Measurements from ENCODE around the gene FAM229B. TPM values are rescaled to one million over a fixed set of nuclear protein-coding genes. Genes with fewer than 3 reads are reported as not detected.
"Not testable (repeated sequence)": the region's sequence is repeated elsewhere in the genome, so short reads cannot be mapped to it uniquely, and the experiment has no call there.

FAM229B gene
- total RNA-seq, 2 donors from 2014 or later: 23.3 to 29.6 TPM

DNA sequence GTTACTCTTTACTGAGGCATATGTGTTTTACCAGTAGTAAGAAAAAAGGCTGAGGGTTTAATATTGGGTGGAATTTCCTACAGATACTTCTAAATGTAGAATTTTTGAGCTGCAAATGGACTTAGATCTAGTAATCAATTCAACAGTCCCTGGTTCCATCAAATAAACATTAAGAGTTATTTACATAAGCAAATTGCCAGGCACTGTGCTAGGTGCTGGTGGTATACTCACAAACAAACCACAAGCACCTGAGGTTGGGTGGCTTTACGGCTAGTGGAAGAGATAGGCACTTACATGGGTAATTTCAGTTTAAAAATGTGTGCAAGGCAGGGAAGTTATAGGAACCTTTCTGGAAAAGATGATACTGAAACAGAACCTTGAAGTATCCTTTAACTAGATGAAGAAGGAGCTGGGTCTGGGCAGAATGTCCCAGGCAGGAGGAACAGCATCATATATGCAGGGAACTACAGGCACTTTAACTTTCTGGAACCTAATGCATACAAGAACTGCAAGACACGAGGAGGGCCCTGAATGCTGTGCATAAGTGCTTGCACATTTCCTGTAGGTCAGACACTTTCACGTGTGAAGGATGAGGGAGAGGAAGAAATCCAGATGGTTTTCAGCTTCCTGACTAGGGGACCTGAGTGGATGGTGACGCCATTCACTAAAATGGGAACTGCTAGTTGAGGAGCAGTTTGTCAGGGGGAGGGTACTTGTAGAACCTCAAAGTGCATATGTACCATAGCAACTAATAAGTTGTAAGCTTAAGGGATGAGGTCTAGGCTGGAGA lies 29.0 kb upstream of the FAM229B start:
- no peak for DNase-seq (ENCODE audit: low spot score)
- intact Hi-C loops (cut with DNase I): no loop called here

DNA sequence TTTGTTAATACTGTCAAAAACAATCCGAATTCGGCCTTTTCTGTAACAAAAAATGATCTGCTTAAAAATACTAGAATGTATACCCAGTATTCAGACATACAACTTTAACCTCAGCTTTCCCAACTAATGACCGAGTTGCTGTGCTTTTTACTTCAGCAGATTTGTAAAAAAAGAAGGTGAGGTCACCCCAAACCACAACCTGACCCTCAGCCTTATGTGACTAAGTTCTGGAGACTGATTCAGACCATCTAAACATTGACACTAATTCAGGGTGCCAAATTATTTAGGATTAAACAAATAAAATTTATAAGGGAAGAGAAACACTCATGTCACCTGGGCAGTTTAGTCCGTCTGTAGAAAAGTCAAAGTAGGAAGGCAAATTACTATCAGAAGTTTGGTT lies 25.8 kb upstream of the FAM229B start:
- intact Hi-C loops (cut with DNase I): no loop called here
- DNase-seq (ENCODE audit: low spot score): no peak

- DNase-seq (ENCODE audit: low spot score): no peak
- intact Hi-C loops (cut with DNase I): no loop called here
Measured at GRCh38 chr6:112062966-112063365, 24.4 kb upstream of the FAM229B start.

- intact Hi-C loops (cut with DNase I): no loop called here
- DNase-seq (ENCODE audit: low spot score): no peak
Measured at GRCh38 chr6:112065426-112065986, 21.9 kb upstream of the FAM229B start.

- intact Hi-C loops (cut with DNase I): no loop called here
- DNase-seq (ENCODE audit: low spot score): no peak
Measured at GRCh38 chr6:112066606-112067005, 20.8 kb upstream of the FAM229B start.

DNA sequence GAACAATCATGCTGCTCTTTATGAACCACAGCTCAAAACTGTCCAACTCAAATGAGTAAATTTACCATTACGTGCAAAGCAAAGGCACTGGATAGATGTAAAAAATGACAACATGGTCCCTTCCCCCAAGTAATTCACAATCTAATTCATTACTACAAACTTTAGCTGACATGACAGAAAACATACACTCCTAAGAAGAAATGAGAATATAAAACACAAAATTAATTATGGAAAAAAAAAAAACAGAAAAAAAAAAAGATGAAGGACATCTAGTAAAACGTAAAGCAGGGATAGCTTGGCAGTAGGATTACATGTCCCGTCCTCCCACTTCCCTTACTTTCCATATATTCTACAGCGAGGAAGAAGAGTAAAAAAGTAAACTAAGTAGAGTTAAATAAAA lies 5.8 kb upstream of the FAM229B start:
- DNase-seq (ENCODE audit: low spot score): no peak
- intact Hi-C loops (cut with DNase I): no loop called here

GRCh38 chr6:112085286-112086065 lies 1.9 kb upstream of the FAM229B start:
- DNase-seq (ENCODE audit: low spot score): no peak
- intact Hi-C loops (cut with DNase I): no loop called here

GRCh38 chr6:112086744-112087135 lies 651 bp upstream of the FAM229B start:
- no peak for DNase-seq (ENCODE audit: low spot score)
- intact Hi-C loops (cut with DNase I): no loop called here

- intact Hi-C loops (cut with DNase I): no loop called here
- no peak for DNase-seq (ENCODE audit: low spot score)
Measured at GRCh38 chr6:112087916-112088315, 525 bp downstream of the FAM229B start.

DNA sequence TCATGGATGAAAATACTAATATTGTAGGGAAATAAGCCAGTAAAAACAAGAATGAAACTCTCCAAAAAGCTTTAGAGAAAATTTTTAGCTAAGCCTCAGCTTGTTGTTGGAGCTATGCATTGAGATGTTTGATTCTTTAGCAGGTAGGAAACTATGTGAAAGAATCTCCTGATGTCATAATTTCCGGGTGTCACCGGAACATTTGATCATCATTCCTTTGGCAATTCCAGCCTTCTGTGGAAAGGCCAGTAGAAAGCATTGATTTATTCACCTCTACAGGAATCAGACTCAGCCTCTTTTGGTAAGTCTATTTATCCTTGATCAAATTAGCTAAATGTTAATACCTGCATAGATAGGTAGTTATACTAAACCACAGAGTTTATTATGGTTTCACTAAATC lies 9.5 kb downstream of the FAM229B start:
- intact Hi-C loops (cut with DNase I): no loop called here
- DNase-seq (ENCODE audit: low spot score): no peak

- intact Hi-C loops (cut with DNase I): no loop called here
- DNase-seq (ENCODE audit: low spot score): no peak
Measured at GRCh38 chr6:112100561-112100960, 13.2 kb downstream of the FAM229B start.

DNA sequence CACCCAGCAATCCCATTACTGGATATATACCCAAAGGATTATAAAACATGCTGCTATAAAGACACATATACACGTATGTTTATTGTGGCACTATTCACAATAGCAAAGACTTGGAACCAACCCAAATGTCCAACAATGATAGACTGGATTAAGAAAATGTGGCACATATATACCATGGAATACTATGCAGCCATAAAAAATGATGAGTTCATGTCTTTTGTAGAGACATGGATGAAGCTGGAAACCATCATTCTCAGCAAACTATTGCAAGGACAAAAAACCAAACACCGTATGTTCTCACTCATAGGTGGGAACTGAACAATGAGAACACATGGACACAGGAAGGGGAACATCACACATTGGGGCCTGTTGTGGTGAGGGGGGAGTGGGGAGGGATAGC lies 18.6 kb downstream of the FAM229B start:
- intact Hi-C loops (cut with DNase I); DNase-seq (ENCODE audit: low spot score): not testable (repeated sequence)

- intact Hi-C loops (cut with DNase I): no loop called here
- no peak for DNase-seq (ENCODE audit: low spot score)
Measured at GRCh38 chr6:112106562-112106961, 19.2 kb downstream of the FAM229B start.

GRCh38 chr6:112109262-112109661 lies 21.9 kb downstream of the FAM229B start:
- intact Hi-C loops (cut with DNase I): no loop called here
- DNase-seq (ENCODE audit: low spot score): peak; percentile 62

DNA sequence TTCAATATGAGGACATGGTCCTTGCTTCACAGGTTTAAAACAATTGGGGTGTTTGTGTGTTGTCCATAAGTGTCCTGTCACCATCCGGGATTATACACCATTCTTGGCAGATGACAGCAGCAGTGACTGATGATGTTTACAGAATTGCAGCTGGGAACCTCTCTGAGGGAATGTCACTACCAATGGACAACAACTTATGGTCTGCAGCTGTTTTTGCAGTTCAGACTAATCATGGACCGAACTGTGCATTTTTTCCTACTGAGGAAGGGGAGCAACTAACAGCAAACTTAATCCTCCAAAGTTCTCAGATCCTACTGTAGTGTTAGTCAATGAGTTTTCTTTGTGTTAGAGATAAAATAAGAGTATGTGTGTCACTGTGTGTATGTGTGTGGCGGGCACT lies 26.0 kb downstream of the FAM229B start:
- no peak for DNase-seq (ENCODE audit: low spot score)
- intact Hi-C loops (cut with DNase I): no loop called here

DNA sequence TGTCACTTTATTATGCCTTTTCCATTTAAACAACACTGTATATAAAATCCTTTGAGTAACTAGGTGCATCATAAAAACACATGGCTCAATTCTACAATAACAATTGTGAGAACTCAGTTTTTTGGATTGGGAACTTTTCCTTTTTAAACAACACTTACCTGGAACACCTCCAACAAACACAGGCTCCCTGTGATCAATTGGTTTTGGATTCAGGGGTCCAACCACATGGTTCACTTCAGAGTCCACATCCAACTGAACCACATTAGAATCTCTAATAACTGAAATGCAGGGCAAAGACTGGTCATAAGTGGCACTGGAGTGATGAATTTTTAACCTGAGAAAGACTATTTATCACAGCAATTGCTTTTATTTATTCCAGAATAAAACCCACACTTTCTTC lies 26.5 kb downstream of the FAM229B start:
- DNase-seq (ENCODE audit: low spot score): no peak

GRCh38 chr6:112114577-112115223 lies 27.3 kb downstream of the FAM229B start:
- no peak for DNase-seq (ENCODE audit: low spot score)
- intact Hi-C loops (cut with DNase I): no loop called here

More for the DNA sequence above, 26.5 kb downstream of the FAM229B start:
- intact Hi-C loops (cut with DNase I): no loop called here

- intact Hi-C loops (cut with DNase I): no loop called here
- no peak for DNase-seq (ENCODE audit: low spot score)
Measured at GRCh38 chr6:112116221-112116620, 28.8 kb downstream of the FAM229B start.

DNA sequence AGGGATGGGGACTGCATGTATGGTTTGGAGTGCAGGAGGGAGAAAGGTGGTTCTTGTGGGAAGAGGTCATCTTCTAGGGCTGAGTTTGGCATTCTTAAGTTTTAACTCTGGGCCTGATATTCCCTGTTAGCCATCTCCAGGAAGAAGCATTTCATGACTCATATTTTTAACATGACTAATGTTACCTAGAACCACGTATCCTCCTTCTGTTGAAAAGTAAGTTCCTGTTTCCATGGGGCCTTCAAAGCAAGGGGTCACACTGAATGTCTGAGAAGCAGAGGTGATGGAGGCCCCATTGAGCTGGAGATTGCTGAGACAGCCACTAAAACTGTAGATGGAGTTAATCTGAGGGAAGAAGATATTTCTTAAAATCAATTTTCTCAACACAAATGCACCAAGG lies 30.2 kb downstream of the FAM229B start:
- intact Hi-C loops (cut with DNase I): no loop called here
- no peak for DNase-seq (ENCODE audit: low spot score)

- intact Hi-C loops (cut with DNase I): no loop called here
- DNase-seq (ENCODE audit: low spot score): no peak
Measured at GRCh38 chr6:112118034-112118433, 30.6 kb downstream of the FAM229B start.
